Right lobe of liver (tissue), 4 donors: ENCODE results near the gene IFI27.

ENCODE experiments used
- POLR2A ChIP-seq: fragments of 450-650 bp; IDR thresholded peaks from one replicate; pipeline ENCODE4 v1.6.1; 2017; ENCODE audit warnings: antibody characterized with exemption, mild to moderate bottlenecking
- TF ChIP-seq, protein P1 (sequence below), 4 donors: fragments of 200-600 bp in 3 of 4; fragments of 450-650 bp in 1 of 4; IDR thresholded peaks; one replicate each; pipeline versions ENCODE4 v1.5.1 to v1.8.0; 2016 to 2022; ENCODE audit warnings: antibody characterized with exemption in 4 of 4, mild to moderate bottlenecking in 2 of 4
- donor health status: DM: no; HTN: no; CAD: no.
- donor health status: DM: no; HTN: no; CAD: no.
- donor health status: DM: no; HTN: yes; CAD: no.

DNA sequence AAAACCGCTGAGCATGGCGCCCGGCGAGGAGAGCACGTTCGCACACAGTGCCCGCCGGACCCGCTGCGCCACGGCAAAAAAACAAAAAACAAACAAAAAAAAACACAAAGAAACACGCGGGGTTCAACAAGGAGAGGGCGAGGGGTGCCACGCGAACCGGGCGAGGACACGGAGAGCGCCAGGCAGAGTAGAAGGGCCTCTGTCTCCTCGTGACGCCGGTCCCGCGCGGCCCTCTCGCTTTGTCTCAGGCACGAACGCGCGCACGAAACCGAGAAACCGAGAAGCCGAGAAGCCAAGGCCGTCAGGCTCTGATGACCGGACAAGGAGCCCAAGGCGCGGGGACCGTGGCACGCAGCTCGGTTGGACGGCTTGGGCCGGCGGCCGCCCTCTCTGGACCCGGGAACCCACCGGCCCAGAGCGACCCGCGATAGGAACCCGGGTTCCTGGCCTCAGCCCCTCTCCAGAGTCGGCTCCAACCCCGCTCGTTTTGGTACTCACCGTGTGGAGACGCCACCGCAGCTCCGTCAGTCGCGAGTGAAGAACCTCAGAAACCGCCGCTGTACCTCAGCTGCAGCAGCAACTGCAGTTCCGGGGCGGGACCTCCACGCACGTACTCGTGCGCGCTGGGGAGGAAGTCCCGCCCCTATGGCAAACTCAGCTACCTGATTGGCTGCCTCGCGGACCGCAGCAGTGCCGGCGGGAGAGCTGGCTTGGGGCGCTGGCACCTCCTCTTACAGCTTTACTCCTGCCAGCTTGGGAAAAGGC is 29.7 kb upstream of the IFI27 start, which contains the start of the genes DDX24 and IFI27L1:
- TF ChIP-seq, protein P1, sequence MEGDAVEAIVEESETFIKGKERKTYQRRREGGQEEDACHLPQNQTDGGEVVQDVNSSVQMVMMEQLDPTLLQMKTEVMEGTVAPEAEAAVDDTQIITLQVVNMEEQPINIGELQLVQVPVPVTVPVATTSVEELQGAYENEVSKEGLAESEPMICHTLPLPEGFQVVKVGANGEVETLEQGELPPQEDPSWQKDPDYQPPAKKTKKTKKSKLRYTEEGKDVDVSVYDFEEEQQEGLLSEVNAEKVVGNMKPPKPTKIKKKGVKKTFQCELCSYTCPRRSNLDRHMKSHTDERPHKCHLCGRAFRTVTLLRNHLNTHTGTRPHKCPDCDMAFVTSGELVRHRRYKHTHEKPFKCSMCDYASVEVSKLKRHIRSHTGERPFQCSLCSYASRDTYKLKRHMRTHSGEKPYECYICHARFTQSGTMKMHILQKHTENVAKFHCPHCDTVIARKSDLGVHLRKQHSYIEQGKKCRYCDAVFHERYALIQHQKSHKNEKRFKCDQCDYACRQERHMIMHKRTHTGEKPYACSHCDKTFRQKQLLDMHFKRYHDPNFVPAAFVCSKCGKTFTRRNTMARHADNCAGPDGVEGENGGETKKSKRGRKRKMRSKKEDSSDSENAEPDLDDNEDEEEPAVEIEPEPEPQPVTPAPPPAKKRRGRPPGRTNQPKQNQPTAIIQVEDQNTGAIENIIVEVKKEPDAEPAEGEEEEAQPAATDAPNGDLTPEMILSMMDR (IDR thresholded peaks at IDR 0.05) = no peak
- TF ChIP-seq POLR2A = peak; percentile 96
